OCI-LY1 (cell line): Measurements from ENCODE around the gene BTBD2.

Experiments
- CTCF ChIP-seq: fragments of 200-600 bp; sonication (generic), shearing (Covaris generic); IDR thresholded peaks from 2 replicates; pipeline ENCODE4 v1.5.1; 2017; ENCODE audit warnings: mild to moderate bottlenecking, antibody characterized with exemption, low read length, moderate library complexity, mixed read lengths
- EZH2 ChIP-seq: fragments of 200-600 bp; sonication (generic), shearing (Covaris generic); IDR thresholded peaks from 2 replicates; pipeline ENCODE4 v1.8.0; 2017; ENCODE audit warnings: borderline replicate concordance, mixed run types, mild to moderate bottlenecking, antibody characterized with exemption, low read length, moderate library complexity, mixed read lengths

DNA sequence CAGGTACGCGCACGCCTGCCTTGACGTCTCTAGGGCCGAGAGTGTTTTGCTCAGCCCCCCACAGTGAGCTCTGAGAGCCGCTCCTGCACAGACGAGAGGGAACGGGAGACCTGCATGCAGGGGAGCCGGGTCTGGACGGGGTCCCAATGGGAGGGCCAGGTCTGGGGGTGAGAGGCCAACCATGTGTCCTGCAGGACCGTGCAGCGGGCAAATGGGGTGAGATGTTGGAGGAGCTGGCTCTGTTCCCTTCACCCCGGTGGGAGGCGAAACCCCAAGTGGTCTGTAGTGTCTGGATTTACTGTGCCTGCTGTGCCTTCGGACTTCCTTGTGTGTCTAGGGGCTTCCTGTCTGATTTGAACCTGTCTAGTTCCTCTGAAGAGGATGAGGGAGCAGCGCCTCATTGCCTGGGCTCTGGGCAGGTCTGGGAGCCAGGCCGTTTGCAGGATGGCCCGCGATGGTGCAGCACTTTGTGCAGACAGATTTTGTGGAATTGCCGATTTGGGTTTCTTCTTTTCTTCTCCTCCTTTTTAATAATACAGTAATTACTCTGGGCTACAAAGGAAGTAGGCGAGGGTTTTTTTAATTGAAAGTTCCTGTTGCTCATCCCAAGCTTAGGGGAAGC, 72.5 kb downstream of the BTBD2 start:
- TF ChIP-seq CTCF (no peak), EZH2 (no peak)
